Sigmoid colon (tissue), 4 donors: Measurements from ENCODE around the gene SHC1.

Experiments used
- CTCF ChIP-seq, 4 experiments: fragments of 450-650 bp in 3 of 4; fragments of 200-600 bp in 1 of 4; IDR thresholded peaks; one replicate each; pipeline ENCODE4 v1.5.1; 2016 to 2019; ENCODE audit warnings: antibody characterized with exemption in 4 of 4, mild to moderate bottlenecking in 3 of 4, moderate library complexity in 2 of 4
- EP300 ChIP-seq, 4 donors: sonication (generic); formaldehyde crosslinking; IDR thresholded peaks; one replicate each; pipeline ENCODE4 v1.6.1; 2017; ENCODE audit warnings: antibody characterized with exemption in 4 of 4
- POLR2A ChIP-seq, 2 donors: fragments of 450-650 bp; IDR thresholded peaks; one replicate each; pipeline ENCODE4 v1.6.1; 2016; ENCODE audit warnings: antibody characterized with exemption in 2 of 2, mild to moderate bottlenecking in 2 of 2, moderate library complexity in 2 of 2

DNA sequence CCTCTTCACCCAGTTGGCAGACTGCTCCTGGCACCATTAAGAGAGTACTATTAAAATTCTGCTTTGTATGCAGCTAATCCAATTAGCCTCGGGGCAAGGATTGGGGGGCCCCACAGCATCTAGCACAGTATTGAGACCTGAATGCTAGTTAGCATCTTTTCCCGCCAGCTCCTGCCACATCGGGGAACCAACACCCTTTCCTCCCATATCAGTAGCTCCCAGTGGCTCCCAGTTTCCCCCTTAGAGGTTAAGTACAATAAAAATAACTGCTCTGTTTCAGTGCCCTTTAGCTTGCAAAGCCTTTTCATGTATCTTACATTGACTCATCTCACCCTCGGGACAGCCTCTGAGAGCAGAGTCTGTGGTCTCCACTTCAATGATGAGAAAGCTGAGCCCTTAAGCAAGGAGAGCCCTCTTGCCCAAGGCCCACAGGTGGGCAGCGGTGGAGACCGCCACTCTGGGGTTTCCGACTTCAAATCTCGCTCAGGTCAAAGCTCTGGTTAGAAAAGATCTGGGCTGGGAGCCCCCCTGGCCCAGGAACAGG lies 29.8 kb downstream of the SHC1 start:
- TF ChIP-seq POLR2A (IDR thresholded peaks at IDR 0.05): no peak
- TF ChIP-seq CTCF (IDR thresholded peaks at IDR 0.05): no peak
- no peak for TF ChIP-seq EP300 (IDR thresholded peaks at IDR 0.05)
